ENCODE data around the gene OR52E6.

The OR52E6 gene

DNA sequence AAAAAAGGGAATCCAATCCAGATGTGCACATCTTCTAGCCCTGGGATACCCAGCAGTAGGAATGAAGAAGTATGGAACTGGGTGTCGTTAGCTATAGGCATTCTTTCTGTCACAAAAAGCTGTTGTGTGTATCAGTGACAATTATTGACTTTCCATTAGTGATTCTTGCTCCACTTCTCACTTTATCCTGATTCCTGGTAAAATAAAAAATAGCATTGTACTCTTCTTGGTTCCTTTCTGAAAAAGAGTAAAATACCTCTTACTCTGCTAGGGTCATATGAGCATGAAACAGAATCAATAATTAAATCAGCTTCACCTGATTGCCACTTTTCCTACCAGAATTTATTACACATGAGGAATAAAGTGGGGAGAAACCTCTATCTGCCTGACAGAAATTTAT is at the start of gene OR52E6:
TSS of gene OR52E6 (minus strand) at position 101 of the 400 bp plus-strand sequence. CDS start at position 101, 0 bp downstream.
- no peak for DNase-seq

- peak; percentile 13 for DNase-seq
Observed at GRCh38 chr11:5891216-5891800, 49.6 kb upstream of the OR52E6 start.

GRCh38 chr11:5887661-5888060 is 46.0 kb upstream of the OR52E6 start:
- DNase-seq: no peak

DNA sequence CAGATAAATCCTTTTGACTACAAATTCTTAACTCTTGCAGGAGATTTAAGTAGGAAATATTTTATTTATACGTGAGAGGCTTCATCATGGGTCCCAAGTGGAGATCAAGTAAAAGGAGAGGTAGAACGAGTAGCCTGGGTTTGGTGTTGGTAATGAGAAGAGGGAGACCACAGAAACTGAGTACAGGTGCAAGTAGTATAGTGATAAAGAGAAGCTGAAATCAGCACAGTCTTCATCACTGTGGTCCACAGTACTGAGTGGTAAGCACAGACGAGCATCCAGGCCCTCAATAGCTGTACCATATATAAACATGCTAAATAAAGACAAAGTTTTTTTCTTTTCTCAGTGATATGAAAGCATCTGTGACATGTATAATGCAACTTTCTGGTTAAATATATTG is 45.5 kb upstream of the OR52E6 start:
- DNase-seq: no peak

- no peak for DNase-seq
Observed at GRCh38 chr11:5881756-5882155, 40.1 kb upstream of the OR52E6 start.

DNA sequence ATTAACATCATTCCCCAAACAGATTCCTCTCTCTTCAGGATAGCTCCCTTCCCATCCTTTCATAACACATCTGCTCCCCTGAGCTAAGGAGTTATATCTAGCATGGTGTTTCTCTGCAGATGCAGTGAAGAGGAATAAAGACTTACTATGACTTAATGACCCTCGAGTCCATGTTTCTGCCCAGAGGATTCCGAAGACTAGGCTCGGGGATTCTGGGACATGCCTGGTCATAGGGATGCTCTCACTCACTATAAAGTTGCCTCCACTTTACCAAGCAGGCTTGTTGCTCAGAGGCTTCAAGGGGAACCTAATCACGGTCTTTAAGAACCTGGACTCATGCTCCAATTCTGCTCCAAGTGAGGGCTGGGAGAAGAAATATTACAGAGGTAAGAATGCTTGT is 38.6 kb upstream of the OR52E6 start, which contains the start of gene OR52E4:
TSS of gene OR52E4 (plus strand) at position 301 of the 400 bp plus-strand sequence. CDS start 3,664 bp downstream, outside the sequence.
- no peak for DNase-seq

- DNase-seq: no peak
Observed at GRCh38 chr11:5878564-5878963, 36.9 kb upstream of the OR52E6 start.

DNA sequence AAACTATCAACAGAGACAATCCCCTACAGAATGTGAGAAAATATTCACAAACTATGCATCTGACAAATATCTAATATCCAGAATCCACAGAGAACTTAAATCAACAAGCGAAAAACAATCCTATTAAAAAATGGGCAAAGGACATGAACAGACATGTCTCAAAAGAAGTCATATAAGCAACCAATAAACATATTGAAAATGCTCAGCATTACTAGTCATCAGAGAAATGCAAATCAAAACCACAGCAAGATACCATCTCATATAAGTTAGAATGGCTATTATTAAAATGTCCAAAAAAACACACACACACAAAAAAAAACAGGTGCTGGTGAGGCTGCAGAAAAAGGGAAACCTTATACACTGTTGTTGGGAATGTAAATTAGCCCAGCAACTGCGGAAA is 24.1 kb upstream of the OR52E6 start:
- no peak for DNase-seq

- no peak for DNase-seq
Observed at GRCh38 chr11:5857590-5857989, 15.9 kb upstream of the OR52E6 start, which contains the start of gene OR52E8. Gene OR52E8 (minus strand): TSS chr11:5857690. CDS start chr11:5857690, 0 bp downstream.

GRCh38 chr11:5851002-5851401 is 9.3 kb upstream of the OR52E6 start:
- DNase-seq: no peak

GRCh38 chr11:5847711-5848110 is 6.0 kb upstream of the OR52E6 start:
- no peak for DNase-seq

- DNase-seq: no peak
Observed at GRCh38 chr11:5846701-5847100, 5.0 kb upstream of the OR52E6 start.

DNA sequence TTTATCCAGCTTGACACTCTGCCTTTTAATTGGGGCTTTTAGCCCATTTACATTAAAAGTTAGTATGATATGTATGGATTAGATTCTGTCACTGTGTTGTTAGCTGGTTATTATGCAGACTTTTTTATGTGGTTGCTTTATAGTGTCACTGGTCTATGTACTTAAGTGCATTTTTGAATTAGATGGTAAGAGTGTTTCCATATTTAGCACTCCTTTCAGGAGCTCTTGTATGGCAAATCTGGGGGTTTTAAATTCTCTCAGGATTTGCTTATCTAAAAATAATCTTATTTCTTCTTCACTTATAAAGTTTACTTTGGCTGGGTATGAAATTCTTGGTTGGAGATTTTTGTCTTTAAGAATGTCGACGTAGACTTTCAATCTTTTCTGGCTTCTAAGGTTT is 4.0 kb downstream of the OR52E6 start:
- no peak for DNase-seq

GRCh38 chr11:5833446-5833845 is 8.3 kb downstream of the OR52E6 start:
- no peak for DNase-seq

DNA sequence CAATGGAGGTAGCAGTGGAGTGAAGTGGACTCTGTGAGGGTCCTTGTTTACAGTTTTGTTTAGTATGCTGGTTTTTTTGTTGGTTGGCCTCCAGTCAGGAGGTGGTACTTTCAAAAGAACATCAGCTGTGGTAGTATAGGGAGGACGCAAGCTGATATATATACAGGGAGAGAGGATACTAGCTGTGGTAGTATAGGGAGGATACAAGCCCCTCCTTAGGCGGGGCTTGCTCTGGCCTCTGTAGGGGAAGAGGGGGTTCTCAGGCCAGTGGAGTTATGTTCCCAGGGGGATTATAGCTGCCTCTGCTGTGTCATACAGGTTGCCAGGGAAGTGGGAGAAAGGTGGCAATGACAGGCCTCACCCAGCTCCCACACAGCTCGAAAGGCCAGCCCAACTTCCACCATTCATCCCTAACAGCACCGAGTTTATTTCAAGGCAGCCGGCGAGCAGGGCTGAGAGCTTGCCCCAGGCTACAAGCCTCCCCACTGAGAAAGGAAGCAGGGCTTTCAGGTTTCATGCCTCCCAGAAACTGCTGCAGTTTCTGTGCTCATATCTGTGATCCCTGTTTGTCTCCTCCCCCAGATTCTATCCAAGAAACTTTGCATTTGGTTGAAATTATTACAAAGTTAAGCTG is 10.4 kb downstream of the OR52E6 start:
- DNase-seq: no peak

- DNase-seq: no peak
Observed at GRCh38 chr11:5818245-5818886, 23.3 kb downstream of the OR52E6 start.

DNA sequence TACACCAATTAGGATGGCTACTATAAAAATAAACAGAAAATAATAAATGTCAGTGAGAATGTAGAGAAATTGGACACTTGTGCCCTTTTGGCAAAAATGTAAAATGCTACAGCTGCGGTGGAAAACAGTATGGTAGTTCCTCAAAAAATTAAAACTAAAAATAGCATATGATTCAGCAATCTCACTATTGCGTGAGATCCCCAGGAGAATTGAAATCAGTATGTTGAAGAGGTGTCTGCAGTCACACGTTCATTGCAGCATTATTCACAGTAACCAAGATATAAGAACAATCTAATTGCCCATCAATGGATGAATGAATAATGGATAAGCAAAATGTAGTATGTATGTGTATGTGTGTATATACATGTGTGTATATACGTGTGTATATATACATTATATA is 26.2 kb downstream of the OR52E6 start:
- DNase-seq: no peak

- DNase-seq: no peak
Observed at GRCh38 chr11:5809905-5810795, 31.5 kb downstream of the OR52E6 start.

- DNase-seq: no peak
Observed at GRCh38 chr11:5809122-5809519, 32.6 kb downstream of the OR52E6 start.

GRCh38 chr11:5808500-5809121 is 33.1 kb downstream of the OR52E6 start, which contains the start of gene OR52N2:
Gene OR52N2 (plus strand): TSS chr11:5808924. CDS start chr11:5820336, 11,412 bp downstream.
- peak; percentile 31 for DNase-seq

- no peak for DNase-seq
Observed at GRCh38 chr11:5807580-5807979, 34.1 kb downstream of the OR52E6 start.

DNA sequence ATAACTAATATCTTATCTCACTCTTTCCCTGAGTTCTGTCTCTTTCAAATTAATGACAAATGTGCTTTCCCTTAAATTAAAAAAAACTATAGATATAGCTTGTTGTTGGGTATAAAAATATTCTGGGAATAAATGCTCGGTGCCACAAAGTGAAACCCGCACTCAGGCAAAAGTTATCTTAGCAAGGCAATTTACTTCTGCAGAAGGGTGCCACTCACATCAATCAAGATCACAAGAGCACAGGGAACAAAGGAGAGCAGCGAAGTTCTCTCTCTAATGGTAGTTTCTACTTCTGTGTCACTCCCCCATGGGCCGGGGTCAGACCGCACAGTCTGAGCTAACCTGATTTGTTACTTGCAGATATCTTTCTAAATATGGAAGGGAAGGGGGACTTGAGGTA is 37.7 kb downstream of the OR52E6 start:
- DNase-seq: no peak

- DNase-seq: no peak
Observed at GRCh38 chr11:5796541-5796940, 45.2 kb downstream of the OR52E6 start.
